Measurements from ENCODE around the gene TMEM150C.

The TMEM150C gene

DNA sequence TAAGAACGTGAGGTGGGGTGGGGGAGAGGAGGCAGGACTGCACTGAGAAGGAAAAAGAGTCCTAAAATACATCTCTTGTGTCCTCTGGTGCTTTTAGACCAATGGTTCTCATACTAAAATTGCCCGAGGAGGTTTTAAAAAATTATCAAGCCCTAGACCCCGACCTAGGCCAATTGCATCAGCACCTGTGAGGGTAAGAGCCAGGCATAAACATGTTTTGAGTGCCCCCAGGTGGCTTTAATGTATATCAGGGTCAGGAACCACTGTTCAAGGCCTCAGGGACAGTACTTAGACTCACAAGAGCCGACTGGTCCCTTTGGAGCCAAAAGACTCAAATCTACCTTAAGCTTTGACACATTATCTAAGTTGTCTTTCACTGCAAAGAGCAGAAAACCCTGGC is 37.5 kb upstream of the TMEM150C start:
- DNase-seq = peak; percentile 15 to 33 (median 17)
- ChIA-PET CTCF (interaction anchor here (1.6 to 1.7 kb wide), 2 partner anchors 134 to 136 kb away, joined by 3 to 4 read pairs; no protein-coding TSS in a partner anchor), POLR2A (no interaction called here)
- H3K27ac ChIP-seq (ENCODE audit: insufficient read depth in 1 of 2, low read depth in 1 of 2, low read length in 2 of 2, poor library complexity in 1 of 2, severe bottlenecking in 2 of 2) = no peak overlapping the region
- H3K9me3 ChIP-seq (ENCODE audit: control extremely low read depth in 1 of 5, control insufficient read depth in 4 of 5, insufficient read depth in 2 of 5, low read depth in 1 of 5, low read length in 4 of 5) = no peaks in the 10 kb centered on the region
- no peak overlapping the region for H3K4me3 ChIP-seq (ENCODE audit: control insufficient read depth in 1 of 7, extremely low read depth in 1 of 7, insufficient read depth in 4 of 7, low read depth in 2 of 7, low read length in 6 of 7)
- 84% methylated on average over 4 of the region's 4 CpGs for WGBS (ENCODE audit: insufficient coverage)
- no peaks in the 10 kb centered on the region for H3K4me1 ChIP-seq (ENCODE audit: control extremely low read depth in 1 of 4, control insufficient read depth in 4 of 4, insufficient read depth in 4 of 4, low read length in 3 of 4)
- no peaks in the 10 kb centered on the region for H3K27me3 ChIP-seq (replicated peaks in 2 of 5; ENCODE audit: control insufficient read depth in 4 of 5, insufficient read depth in 5 of 5, low read length in 4 of 5)
- H3K36me3 ChIP-seq (ENCODE audit: control insufficient read depth in 4 of 4, insufficient read depth in 4 of 4, low read length in 3 of 4) = no peaks in the 10 kb centered on the region

- Histone ChIP-seq H3K9me3 (ENCODE audit: control extremely low read depth in 1 of 5, control insufficient read depth in 4 of 5, insufficient read depth in 2 of 5, low read depth in 1 of 5, low read length in 4 of 5) (no peaks in the 10 kb centered on the region), H3K36me3 (ENCODE audit: control insufficient read depth in 4 of 4, insufficient read depth in 4 of 4, low read length in 3 of 4) (no peaks in the 10 kb centered on the region), H3K27ac (ENCODE audit: insufficient read depth in 1 of 2, low read depth in 1 of 2, low read length in 2 of 2, poor library complexity in 1 of 2, severe bottlenecking in 2 of 2) (no peak overlapping the region), H3K27me3 (replicated peaks in 2 of 5; ENCODE audit: control insufficient read depth in 4 of 5, insufficient read depth in 5 of 5, low read length in 4 of 5) (peaks cover 0 to 4% (median 0%) of the 10 kb centered on the region in 5 experiments), H3K4me1 (ENCODE audit: control extremely low read depth in 1 of 4, control insufficient read depth in 4 of 4, insufficient read depth in 4 of 4, low read length in 3 of 4) (no peaks in the 10 kb centered on the region), H3K4me3 (ENCODE audit: control insufficient read depth in 1 of 7, extremely low read depth in 1 of 7, insufficient read depth in 4 of 7, low read depth in 2 of 7, low read length in 6 of 7) (no peak overlapping the region)
- POLR2A ChIA-PET = no interaction called here
- CTCF ChIA-PET = interaction anchor here (1.2 kb wide), 1 partner anchor 18 kb away, joined by 5 read pairs; no protein-coding TSS in a partner anchor
- 100% methylated on average over 2 of the region's 4 CpGs for WGBS (ENCODE audit: insufficient coverage)
- no peak for DNase-seq
Observed at GRCh38 chr4:82594456-82594855, 32.7 kb upstream of the TMEM150C start.

DNA sequence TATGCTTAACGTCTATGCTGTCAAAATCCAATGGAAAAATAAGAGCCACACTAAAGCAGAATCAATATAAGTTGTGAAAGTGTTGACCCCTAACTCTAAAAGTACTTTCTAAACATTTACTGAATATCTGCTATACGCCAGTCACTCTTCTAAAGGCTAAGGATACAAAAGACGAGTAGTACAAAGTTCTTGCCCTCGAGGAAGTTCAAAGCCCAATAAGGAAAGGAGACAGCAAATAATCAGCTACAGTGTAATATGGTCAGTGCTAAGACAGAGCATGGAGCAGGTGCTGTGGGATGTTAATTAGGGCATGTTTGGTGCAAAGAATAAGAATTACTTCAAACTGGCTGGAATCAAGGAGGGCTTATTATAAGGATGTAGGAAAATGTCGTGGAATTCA is 31.6 kb upstream of the TMEM150C start:
- Histone ChIP-seq H3K4me3 (ENCODE audit: control insufficient read depth in 1 of 7, extremely low read depth in 1 of 7, insufficient read depth in 4 of 7, low read depth in 2 of 7, low read length in 6 of 7) (no peak overlapping the region), H3K36me3 (ENCODE audit: control insufficient read depth in 4 of 4, insufficient read depth in 4 of 4, low read length in 3 of 4) (no peaks in the 10 kb centered on the region), H3K27me3 (replicated peaks in 2 of 5; ENCODE audit: control insufficient read depth in 4 of 5, insufficient read depth in 5 of 5, low read length in 4 of 5) (peaks cover 0 to 4% (median 0%) of the 10 kb centered on the region in 5 experiments), H3K4me1 (ENCODE audit: control extremely low read depth in 1 of 4, control insufficient read depth in 4 of 4, insufficient read depth in 4 of 4, low read length in 3 of 4) (no peaks in the 10 kb centered on the region), H3K9me3 (ENCODE audit: control extremely low read depth in 1 of 5, control insufficient read depth in 4 of 5, insufficient read depth in 2 of 5, low read depth in 1 of 5, low read length in 4 of 5) (no peaks in the 10 kb centered on the region), H3K27ac (ENCODE audit: insufficient read depth in 1 of 2, low read depth in 1 of 2, low read length in 2 of 2, poor library complexity in 1 of 2, severe bottlenecking in 2 of 2) (no peak overlapping the region)
- 98% methylated on average over 3 of the region's 5 CpGs for WGBS (ENCODE audit: insufficient coverage)
- ChIA-PET POLR2A (no interaction called here), CTCF (interaction anchor here (1.2 kb wide), 1 partner anchor 19 kb away, joined by 5 read pairs; no protein-coding TSS in a partner anchor)
- DNase-seq = no peak

GRCh38 chr4:82592639-82593038 is 30.9 kb upstream of the TMEM150C start:
- ChIA-PET POLR2A (no interaction called here), CTCF (interaction anchor here (1.0 to 1.1 kb wide), 2 partner anchors 85 to 95 kb away, joined by 3 read pairs; no protein-coding TSS in a partner anchor)
- no peak overlapping the region for H3K4me3 ChIP-seq (ENCODE audit: control insufficient read depth in 1 of 7, extremely low read depth in 1 of 7, insufficient read depth in 4 of 7, low read depth in 2 of 7, low read length in 6 of 7)
- no peak overlapping the region for H3K27ac ChIP-seq (ENCODE audit: insufficient read depth in 1 of 2, low read depth in 1 of 2, low read length in 2 of 2, poor library complexity in 1 of 2, severe bottlenecking in 2 of 2)
- no peaks in the 10 kb centered on the region for H3K4me1 ChIP-seq (ENCODE audit: control extremely low read depth in 1 of 4, control insufficient read depth in 4 of 4, insufficient read depth in 4 of 4, low read length in 3 of 4)
- no peak for DNase-seq
- H3K9me3 ChIP-seq (ENCODE audit: control extremely low read depth in 1 of 5, control insufficient read depth in 4 of 5, insufficient read depth in 2 of 5, low read depth in 1 of 5, low read length in 4 of 5) = no peaks in the 10 kb centered on the region
- WGBS (ENCODE audit: insufficient coverage) = no CpG with 5 or more reads among the region's 3 CpGs
- no peaks in the 10 kb centered on the region for H3K36me3 ChIP-seq (ENCODE audit: control insufficient read depth in 4 of 4, insufficient read depth in 4 of 4, low read length in 3 of 4)
- peaks cover 0 to 4% (median 0%) of the 10 kb centered on the region in 5 experiments for H3K27me3 ChIP-seq (replicated peaks in 2 of 5; ENCODE audit: control insufficient read depth in 4 of 5, insufficient read depth in 5 of 5, low read length in 4 of 5)

DNA sequence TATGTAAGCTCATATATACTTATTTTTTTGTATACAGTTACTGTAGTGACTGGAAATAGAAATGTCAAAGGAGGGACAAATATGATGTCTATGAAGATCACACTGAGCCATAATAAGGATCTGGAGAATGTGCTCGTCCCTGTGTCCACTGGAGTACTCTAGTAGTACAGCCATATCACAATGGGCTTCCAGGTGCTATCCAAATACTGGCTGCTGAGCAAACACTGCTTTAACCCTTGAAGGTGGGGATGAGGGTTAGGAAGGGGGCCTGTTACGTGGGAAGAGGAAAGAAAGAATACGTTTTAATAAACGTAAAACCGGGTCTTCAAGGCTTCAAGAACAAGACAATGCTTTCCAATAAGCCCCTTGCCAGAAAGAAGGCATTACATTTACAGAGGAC is 29.8 kb upstream of the TMEM150C start:
- H3K4me1 ChIP-seq (ENCODE audit: control extremely low read depth in 1 of 4, control insufficient read depth in 4 of 4, insufficient read depth in 4 of 4, low read length in 3 of 4) = no peaks in the 10 kb centered on the region
- no peak for DNase-seq
- H3K4me3 ChIP-seq (ENCODE audit: control insufficient read depth in 1 of 7, extremely low read depth in 1 of 7, insufficient read depth in 4 of 7, low read depth in 2 of 7, low read length in 6 of 7) = no peak overlapping the region
- H3K9me3 ChIP-seq (ENCODE audit: control extremely low read depth in 1 of 5, control insufficient read depth in 4 of 5, insufficient read depth in 2 of 5, low read depth in 1 of 5, low read length in 4 of 5) = no peaks in the 10 kb centered on the region
- H3K27ac ChIP-seq (ENCODE audit: insufficient read depth in 1 of 2, low read depth in 1 of 2, low read length in 2 of 2, poor library complexity in 1 of 2, severe bottlenecking in 2 of 2) = no peak overlapping the region
- H3K36me3 ChIP-seq (ENCODE audit: control insufficient read depth in 4 of 4, insufficient read depth in 4 of 4, low read length in 3 of 4) = no peaks in the 10 kb centered on the region
- CTCF ChIA-PET = interaction anchor here (1.0 kb wide), 1 partner anchor 86 kb away, joined by 3 read pairs; no protein-coding TSS in a partner anchor
- POLR2A ChIA-PET = no interaction called here
- WGBS (ENCODE audit: insufficient coverage) = 92% methylated on average over 2 of the region's 5 CpGs
- peaks cover 0 to 4% (median 0%) of the 10 kb centered on the region in 5 experiments for H3K27me3 ChIP-seq (replicated peaks in 2 of 5; ENCODE audit: control insufficient read depth in 4 of 5, insufficient read depth in 5 of 5, low read length in 4 of 5)

DNA sequence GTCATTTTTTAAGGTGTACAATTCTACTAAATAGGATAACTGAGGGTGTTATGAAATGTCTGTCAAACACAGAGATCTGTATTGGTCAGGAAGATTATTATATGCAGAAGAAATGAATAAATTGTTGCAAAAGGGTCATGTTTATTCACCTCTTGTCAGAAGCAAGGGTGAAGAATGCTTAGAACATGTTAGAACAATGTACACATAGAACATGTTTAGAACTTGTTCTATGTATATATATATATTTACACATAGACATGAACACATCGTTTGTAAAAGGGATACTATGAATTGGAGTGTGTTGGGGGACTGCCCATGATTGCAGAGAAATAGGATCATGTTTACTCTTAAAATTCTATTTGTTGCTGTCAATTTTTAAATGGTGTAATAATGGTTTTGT is 28.0 kb upstream of the TMEM150C start:
- CTCF ChIA-PET = interaction anchor here (1.1 kb wide), 1 partner anchor 35 kb away, joined by 3 read pairs; no protein-coding TSS in a partner anchor
- H3K27ac ChIP-seq (ENCODE audit: insufficient read depth in 1 of 2, low read depth in 1 of 2, low read length in 2 of 2, poor library complexity in 1 of 2, severe bottlenecking in 2 of 2) = no peak overlapping the region

GRCh38 chr4:82588771-82589270 is 27.0 kb upstream of the TMEM150C start:
- no peaks in the 10 kb centered on the region for H3K4me1 ChIP-seq (ENCODE audit: control extremely low read depth in 1 of 4, control insufficient read depth in 4 of 4, insufficient read depth in 4 of 4, low read length in 3 of 4)
- peaks cover 0 to 4% (median 0%) of the 10 kb centered on the region in 5 experiments for H3K27me3 ChIP-seq (replicated peaks in 2 of 5; ENCODE audit: control insufficient read depth in 4 of 5, insufficient read depth in 5 of 5, low read length in 4 of 5)
- WGBS (ENCODE audit: insufficient coverage) = 82% methylated on average over 2 of the region's 2 CpGs
- H3K36me3 ChIP-seq (ENCODE audit: control insufficient read depth in 4 of 4, insufficient read depth in 4 of 4, low read length in 3 of 4) = no peaks in the 10 kb centered on the region
- no peak overlapping the region for H3K4me3 ChIP-seq (ENCODE audit: control insufficient read depth in 1 of 7, extremely low read depth in 1 of 7, insufficient read depth in 4 of 7, low read depth in 2 of 7, low read length in 6 of 7)
- no peaks in the 10 kb centered on the region for H3K9me3 ChIP-seq (ENCODE audit: control extremely low read depth in 1 of 5, control insufficient read depth in 4 of 5, insufficient read depth in 2 of 5, low read depth in 1 of 5, low read length in 4 of 5)
- CTCF ChIA-PET = interaction anchor here (1.1 kb wide), 1 partner anchor 34 kb away, joined by 3 read pairs; no protein-coding TSS in a partner anchor
- DNase-seq = no peak
- H3K27ac ChIP-seq (ENCODE audit: insufficient read depth in 1 of 2, low read depth in 1 of 2, low read length in 2 of 2, poor library complexity in 1 of 2, severe bottlenecking in 2 of 2) = no peak overlapping the region
- POLR2A ChIA-PET = no interaction called here

More for the DNA sequence above, 28.0 kb upstream of the TMEM150C start:
- Histone ChIP-seq H3K4me3 (ENCODE audit: control insufficient read depth in 1 of 7, extremely low read depth in 1 of 7, insufficient read depth in 4 of 7, low read depth in 2 of 7, low read length in 6 of 7) (no peak overlapping the region), H3K36me3 (ENCODE audit: control insufficient read depth in 4 of 4, insufficient read depth in 4 of 4, low read length in 3 of 4) (no peaks in the 10 kb centered on the region), H3K27me3 (replicated peaks in 2 of 5; ENCODE audit: control insufficient read depth in 4 of 5, insufficient read depth in 5 of 5, low read length in 4 of 5) (peaks cover 0 to 4% (median 0%) of the 10 kb centered on the region in 5 experiments), H3K4me1 (ENCODE audit: control extremely low read depth in 1 of 4, control insufficient read depth in 4 of 4, insufficient read depth in 4 of 4, low read length in 3 of 4) (no peaks in the 10 kb centered on the region), H3K9me3 (ENCODE audit: control extremely low read depth in 1 of 5, control insufficient read depth in 4 of 5, insufficient read depth in 2 of 5, low read depth in 1 of 5, low read length in 4 of 5) (no peaks in the 10 kb centered on the region)
- DNase-seq = no peak
- POLR2A ChIA-PET = no interaction called here
- no CpG with 5 or more reads among the region's 1 CpG for WGBS (ENCODE audit: insufficient coverage)

Measured in common myeloid progenitor, CD34-positive (primary cell).